ENCODE results near the gene CDK12. TPM values are rescaled to one million over a fixed set of nuclear protein-coding genes. Genes with fewer than 3 reads are reported as not detected.

The CDK12 gene
- total RNA-seq, 4 donors from 2014 or later: 46.1 to 71.6 (median 50.6) TPM

DNA sequence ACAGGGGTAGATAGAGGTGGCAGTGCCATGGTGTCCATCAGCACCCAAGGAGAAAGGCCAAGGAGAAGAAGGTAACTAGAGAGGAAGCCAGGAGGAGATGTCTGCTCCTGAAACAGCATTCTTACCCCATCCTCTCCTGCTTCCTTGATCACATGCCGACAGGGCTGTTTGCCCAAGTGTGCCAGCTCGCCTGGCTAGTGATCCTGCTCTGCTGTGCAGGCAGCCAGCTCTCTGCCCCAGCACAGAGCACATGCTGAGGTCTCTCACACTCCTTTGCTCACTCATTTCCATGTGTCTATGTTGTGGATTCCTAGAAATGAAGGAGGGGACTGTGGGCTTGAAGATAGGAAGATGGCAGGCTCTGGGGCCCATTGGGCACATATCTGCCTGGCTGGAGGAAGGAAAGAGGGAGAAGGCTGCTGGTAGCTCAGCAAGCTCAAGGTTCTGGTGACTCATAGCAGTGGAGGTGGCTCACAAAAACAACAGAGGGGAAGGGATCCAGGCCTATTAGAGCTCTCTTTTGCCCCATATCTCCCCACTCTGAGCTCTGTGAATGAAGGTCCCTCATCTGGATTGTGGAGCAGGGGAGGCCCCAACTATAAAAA lies 92.2 kb downstream of the CDK12 start:
- no peaks in the 10 kb centered on the region for H3K27me3 ChIP-seq
- WGBS, 2 donors: 45 to 83% methylated on average over 2 of the region's 2 CpGs
- H3K9me3 ChIP-seq: no peaks in the 10 kb centered on the region
- intact Hi-C loops (cut with DNase I): no loop called here
- H3K27ac ChIP-seq: no peak overlapping the region
- DNase-seq: no peak
- H3K4me1 ChIP-seq: no peaks in the 10 kb centered on the region
- no peak for TF ChIP-seq POLR2A (IDR thresholded peaks at IDR 0.05)
- TF ChIP-seq, protein P1, sequence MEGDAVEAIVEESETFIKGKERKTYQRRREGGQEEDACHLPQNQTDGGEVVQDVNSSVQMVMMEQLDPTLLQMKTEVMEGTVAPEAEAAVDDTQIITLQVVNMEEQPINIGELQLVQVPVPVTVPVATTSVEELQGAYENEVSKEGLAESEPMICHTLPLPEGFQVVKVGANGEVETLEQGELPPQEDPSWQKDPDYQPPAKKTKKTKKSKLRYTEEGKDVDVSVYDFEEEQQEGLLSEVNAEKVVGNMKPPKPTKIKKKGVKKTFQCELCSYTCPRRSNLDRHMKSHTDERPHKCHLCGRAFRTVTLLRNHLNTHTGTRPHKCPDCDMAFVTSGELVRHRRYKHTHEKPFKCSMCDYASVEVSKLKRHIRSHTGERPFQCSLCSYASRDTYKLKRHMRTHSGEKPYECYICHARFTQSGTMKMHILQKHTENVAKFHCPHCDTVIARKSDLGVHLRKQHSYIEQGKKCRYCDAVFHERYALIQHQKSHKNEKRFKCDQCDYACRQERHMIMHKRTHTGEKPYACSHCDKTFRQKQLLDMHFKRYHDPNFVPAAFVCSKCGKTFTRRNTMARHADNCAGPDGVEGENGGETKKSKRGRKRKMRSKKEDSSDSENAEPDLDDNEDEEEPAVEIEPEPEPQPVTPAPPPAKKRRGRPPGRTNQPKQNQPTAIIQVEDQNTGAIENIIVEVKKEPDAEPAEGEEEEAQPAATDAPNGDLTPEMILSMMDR (IDR thresholded peaks at IDR 0.05): no peak
- H3K36me3 ChIP-seq: peaks cover 10 to 22% of the 10 kb centered on the region in 2 donors
- no peak overlapping the region for H3K4me3 ChIP-seq (replicated peaks in 1 of 3)

DNA sequence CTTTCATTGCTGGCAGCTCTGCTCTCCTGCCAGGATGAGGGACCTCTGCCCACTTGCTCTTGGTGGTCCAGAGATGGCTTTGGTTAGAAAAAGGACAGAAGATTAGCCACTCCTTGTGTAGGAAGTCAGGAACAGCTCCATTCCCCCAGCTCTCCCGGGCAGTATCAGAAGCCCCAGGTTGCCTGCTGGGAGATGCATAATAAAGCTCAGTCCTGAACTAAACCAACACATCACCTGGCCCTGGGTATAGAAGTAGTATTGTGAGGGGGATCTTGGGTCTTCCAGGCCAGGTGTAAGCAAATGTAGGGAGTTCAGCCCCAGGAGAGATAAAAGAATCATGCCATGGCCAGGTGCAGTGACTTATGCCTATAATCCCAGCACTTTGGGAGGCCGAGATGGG lies 94.1 kb downstream of the CDK12 start:
- no peak for DNase-seq
- 69 to 80% methylated on average over 2 of the region's 2 CpGs for WGBS, 2 donors

DNA sequence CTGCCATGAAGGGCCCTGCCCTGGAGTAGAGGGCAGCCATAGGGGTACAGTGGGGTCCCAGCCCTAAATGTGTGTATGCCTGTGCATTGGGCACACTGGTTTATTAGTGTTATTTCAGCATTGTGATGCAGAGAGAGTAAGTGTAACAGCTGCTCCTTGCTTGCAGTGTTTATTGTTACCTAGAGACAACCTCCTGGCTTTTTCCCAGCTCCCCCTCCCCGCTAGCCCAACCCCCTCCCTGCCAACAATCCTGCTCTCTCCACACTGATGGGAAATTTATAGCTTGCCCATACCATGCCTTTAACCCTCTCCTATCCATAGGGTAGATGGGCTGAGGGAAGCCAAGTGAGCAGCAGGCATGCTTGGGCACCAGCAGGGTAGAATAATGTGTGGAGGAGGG lies 95.1 kb downstream of the CDK12 start:
- no peaks in the 10 kb centered on the region for H3K27me3 ChIP-seq
- TF ChIP-seq POLR2A (IDR thresholded peaks at IDR 0.05): no peak
- TF ChIP-seq, protein P1 (IDR thresholded peaks at IDR 0.05): no peak
- DNase-seq: no peak
- H3K4me1 ChIP-seq: no peaks in the 10 kb centered on the region
- H3K4me3 ChIP-seq (replicated peaks in 1 of 3): no peak overlapping the region
- intact Hi-C loops (cut with DNase I): no loop called here
- H3K9me3 ChIP-seq: no peaks in the 10 kb centered on the region
- no peak overlapping the region for H3K27ac ChIP-seq
- H3K36me3 ChIP-seq: peaks cover 12 to 22% of the 10 kb centered on the region in 2 donors
- 63 to 84% methylated on average over 1 of the region's 1 CpG for WGBS, 2 donors

More for the DNA sequence above, 94.1 kb downstream of the CDK12 start:
- Histone ChIP-seq H3K4me1 (no peaks in the 10 kb centered on the region), H3K27me3 (no peaks in the 10 kb centered on the region), H3K4me3 (replicated peaks in 1 of 3) (no peak overlapping the region), H3K27ac (no peak overlapping the region), H3K36me3 (peaks cover 12 to 22% of the 10 kb centered on the region in 2 donors), H3K9me3 (no peaks in the 10 kb centered on the region)
- intact Hi-C loops (cut with DNase I): no loop called here
- TF ChIP-seq, protein P1 (IDR thresholded peaks at IDR 0.05): no peak
- TF ChIP-seq POLR2A (IDR thresholded peaks at IDR 0.05): no peak

DNA sequence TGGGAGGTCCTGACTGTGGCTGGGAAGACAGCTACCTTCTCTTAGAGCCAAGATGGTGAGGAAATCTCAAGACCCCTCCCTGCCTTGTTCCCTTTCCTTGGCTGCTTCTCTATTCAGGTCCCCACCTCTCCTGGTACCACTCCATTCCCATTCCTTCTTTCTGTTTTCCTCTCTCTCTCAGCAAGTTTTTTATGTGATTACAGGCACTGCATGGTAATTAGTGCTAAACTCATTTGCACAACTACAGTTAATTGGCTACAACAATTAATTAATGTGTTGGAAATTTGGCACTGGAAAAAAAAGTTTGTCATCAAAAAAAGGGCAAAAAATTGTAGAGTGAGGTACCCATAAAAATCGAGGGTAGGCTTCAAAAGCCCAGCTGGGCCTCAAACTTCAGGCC lies 101.1 kb downstream of the CDK12 start:
- H3K4me1 ChIP-seq: no peaks in the 10 kb centered on the region
- intact Hi-C loops (cut with DNase I): no loop called here
- DNase-seq: no peak
- no peak for TF ChIP-seq POLR2A (IDR thresholded peaks at IDR 0.05)
- TF ChIP-seq, protein P1 (IDR thresholded peaks at IDR 0.05): no peak
- peaks cover 2 to 6% of the 10 kb centered on the region in 2 donors for H3K36me3 ChIP-seq
- H3K27ac ChIP-seq: no peak overlapping the region
- H3K4me3 ChIP-seq (replicated peaks in 1 of 3): no peak overlapping the region
- no peaks in the 10 kb centered on the region for H3K27me3 ChIP-seq
- WGBS, 2 donors: 72 to 86% methylated on average over 1 of the region's 1 CpG
- no peaks in the 10 kb centered on the region for H3K9me3 ChIP-seq

DNA sequence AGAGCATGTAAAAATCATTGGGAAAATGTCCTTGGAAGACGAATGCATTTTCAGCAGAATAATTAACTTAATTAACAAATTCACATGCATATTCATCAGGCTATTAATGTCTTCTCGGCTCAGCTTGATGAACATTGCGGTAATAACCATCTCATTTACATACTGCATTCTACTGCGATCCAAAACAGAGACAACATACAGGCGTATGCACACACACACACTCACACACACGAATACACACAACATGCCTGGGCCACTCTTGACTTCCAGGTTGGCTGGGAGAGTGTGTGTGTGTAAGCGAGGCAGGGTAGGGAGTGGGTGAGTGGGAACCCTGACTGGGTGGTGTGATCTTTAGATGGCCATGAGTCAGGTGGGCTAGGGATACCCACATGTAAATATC lies 101.7 kb downstream of the CDK12 start:
- Histone ChIP-seq H3K36me3 (peaks cover 2 to 6% of the 10 kb centered on the region in 2 donors), H3K9me3 (no peaks in the 10 kb centered on the region), H3K4me3 (replicated peaks in 1 of 3) (no peak overlapping the region), H3K27ac (no peak overlapping the region), H3K27me3 (no peaks in the 10 kb centered on the region), H3K4me1 (no peaks in the 10 kb centered on the region)
- DNase-seq: no peak
- 77 to 83% methylated on average over 7 of the region's 7 CpGs for WGBS, 2 donors
- intact Hi-C loops (cut with DNase I): no loop called here
- no peak for TF ChIP-seq POLR2A (IDR thresholded peaks at IDR 0.05)
- TF ChIP-seq, protein P1 (IDR thresholded peaks at IDR 0.05): no peak
